Cardiac muscle cell (in vitro differentiated cells and primary cell): ENCODE data around the gene BMPR1B. TPM values are rescaled to one million over a fixed set of nuclear protein-coding genes. Genes with fewer than 3 reads are reported as not detected.

ENCODE experiments used
- DNase-seq, 2 donors: peaks; one replicate each; pipeline versions ENCODE4 v3.0.0 to v3.0.0-alpha.2; 2010 to 2017; ENCODE audit warnings: low read depth in 1 of 2, low spot score in 1 of 2
- H3K27ac ChIP-seq: fragments of 200-600 bp; sonication (generic); 2 replicates; pipeline ENCODE4 v1.5.1; 2016
- H3K27me3 ChIP-seq: fragments of 200-600 bp; sonication (generic); 2 replicates; pipeline ENCODE4 v1.6.0; 2016; ENCODE audit warnings: control low read depth
- H3K36me3 ChIP-seq: fragments of 200-600 bp; sonication (generic); 2 replicates; pipeline ENCODE4 v1.5.1; 2016; ENCODE audit warnings: control low read depth
- H3K4me1 ChIP-seq: fragments of 200-600 bp; sonication (generic); 2 replicates; pipeline ENCODE4 v1.8.1; 2017; ENCODE audit warnings: low read depth, mild to moderate bottlenecking, mixed run types
- H3K4me3 ChIP-seq: fragments of 200-600 bp; sonication (generic); 2 replicates; pipeline ENCODE4 v1.5.1; 2016; ENCODE audit warnings: mild to moderate bottlenecking
- H3K9me3 ChIP-seq: fragments of 200-600 bp; sonication (generic); 2 replicates; pipeline ENCODE4 v1.5.1; 2017; ENCODE audit warnings: low read depth, mild to moderate bottlenecking, control low read depth
- CTCF ChIP-seq: IDR thresholded peaks from 2 replicates; pipeline ENCODE4 v1.5.1; 2012; ENCODE audit warnings: low read depth, mild to moderate bottlenecking, low read length
- polyA plus RNA-seq: library from polyadenylated mRNA; unstranded; fragments of >200 nt; fragmentation: Nextera tagmentation; extraction: Ambion mirVana; gene quantifications from 2 replicates; pipeline ENCODE4 v1.2.1, GENCODE V29; 2016
- total RNA-seq: library from RNA; depleted of rRNA; stranded (reverse); fragments of >200 nt; gene quantifications from 2 replicates; pipeline ENCODE4 v1.2.3, GENCODE V29; 2016

BMPR1B gene
- total and polyA plus RNA-seq, 2 experiments from 2014 or later = 0.53 to 1.8 TPM

- Histone ChIP-seq H3K36me3 (no peaks in the 10 kb centered on the region), H3K4me1 (no peaks in the 10 kb centered on the region), H3K4me3 (no peak overlapping the region), H3K27me3 (no peaks in the 10 kb centered on the region), H3K9me3 (no peaks in the 10 kb centered on the region), H3K27ac (no peak overlapping the region)
- DNase-seq = no peak
- TF ChIP-seq CTCF = no peak
These were observed 166.8 kb downstream of the BMPR1B start for GRCh38 chr4:94924566-94924965.

- DNase-seq = no peak
- TF ChIP-seq CTCF = no peak
These were observed 168.1 kb downstream of the BMPR1B start for GRCh38 chr4:94925764-94926347.

GRCh38 chr4:94926936-94927335, 169.2 kb downstream of the BMPR1B start:
- Histone ChIP-seq H3K9me3 (no peaks in the 10 kb centered on the region), H3K27ac (no peak overlapping the region), H3K4me1 (no peaks in the 10 kb centered on the region), H3K4me3 (no peak overlapping the region), H3K27me3 (no peaks in the 10 kb centered on the region), H3K36me3 (no peaks in the 10 kb centered on the region)
- no peak for TF ChIP-seq CTCF
- DNase-seq = no peak

More at GRCh38 chr4:94925764-94926347, 168.1 kb downstream of the BMPR1B start:
- H3K4me3 ChIP-seq = no peak overlapping the region
- H3K4me1 ChIP-seq = no peaks in the 10 kb centered on the region
- no peaks in the 10 kb centered on the region for H3K27me3 ChIP-seq
- H3K9me3 ChIP-seq = no peaks in the 10 kb centered on the region
- H3K27ac ChIP-seq = no peak overlapping the region
- no peaks in the 10 kb centered on the region for H3K36me3 ChIP-seq

GRCh38 chr4:94927696-94928095, 169.9 kb downstream of the BMPR1B start:
- Histone ChIP-seq H3K36me3 (no peaks in the 10 kb centered on the region), H3K27me3 (no peaks in the 10 kb centered on the region), H3K9me3 (no peaks in the 10 kb centered on the region), H3K4me1 (no peaks in the 10 kb centered on the region), H3K27ac (no peak overlapping the region), H3K4me3 (no peak overlapping the region)
- no peak for TF ChIP-seq CTCF
- DNase-seq = no peak

GRCh38 chr4:94929696-94930095, 171.9 kb downstream of the BMPR1B start:
- Histone ChIP-seq H3K4me1 (no peaks in the 10 kb centered on the region), H3K9me3 (no peaks in the 10 kb centered on the region), H3K36me3 (no peaks in the 10 kb centered on the region), H3K27me3 (no peaks in the 10 kb centered on the region), H3K4me3 (no peak overlapping the region), H3K27ac (no peak overlapping the region)
- TF ChIP-seq CTCF = no peak
- no peak for DNase-seq

- no peak for DNase-seq
- Histone ChIP-seq H3K27me3 (no peaks in the 10 kb centered on the region), H3K9me3 (no peaks in the 10 kb centered on the region), H3K4me3 (no peak overlapping the region), H3K27ac (no peak overlapping the region), H3K36me3 (no peaks in the 10 kb centered on the region), H3K4me1 (no peaks in the 10 kb centered on the region)
- TF ChIP-seq CTCF = no peak
These were observed 173.9 kb downstream of the BMPR1B start for GRCh38 chr4:94931626-94932025.
